Activated CD4-positive, alpha-beta T cell treated with anti-CD3 and anti-CD28 coated beads, Interleukin-2, amount 50 U/mL, for 4 hours (primary cell): ENCODE data around the gene B3GNT5.
A peak's percentile ranks its signal among the peaks of the same experiment; 100 is the strongest.

Experiments used
- DNase-seq, 2 experiments: peaks; one replicate each; pipeline ENCODE4 v3.0.0-alpha.2; 2020

B3GNT5 gene

GRCh38 chr3:183296944-183297343 lies 43.9 kb downstream of the B3GNT5 start:
- DNase-seq = no peak

GRCh38 chr3:183298701-183299153 lies 45.7 kb downstream of the B3GNT5 start:
- DNase-seq = no peak

GRCh38 chr3:183299976-183300375 lies 46.9 kb downstream of the B3GNT5 start:
- no peak for DNase-seq

- DNase-seq = no peak
Measured at GRCh38 chr3:183300996-183301562, 48.0 kb downstream of the B3GNT5 start.

- no peak for DNase-seq
Measured at GRCh38 chr3:183301937-183302580, 49.0 kb downstream of the B3GNT5 start.

- no peak for DNase-seq
Measured at GRCh38 chr3:183303690-183304089, 50.6 kb downstream of the B3GNT5 start.

- DNase-seq = peak; percentile 8 to 13
Measured at GRCh38 chr3:183306798-183307671, 54.0 kb downstream of the B3GNT5 start.

- DNase-seq = no peak
Measured at GRCh38 chr3:183307749-183308148, 54.7 kb downstream of the B3GNT5 start.

- DNase-seq = no peak
Measured at GRCh38 chr3:183308751-183309150, 55.7 kb downstream of the B3GNT5 start.

- DNase-seq = no peak
Measured at GRCh38 chr3:183309276-183309675, 56.2 kb downstream of the B3GNT5 start.

GRCh38 chr3:183310936-183311335 lies 57.9 kb downstream of the B3GNT5 start:
- no peak for DNase-seq

- no peak for DNase-seq
Measured at GRCh38 chr3:183312433-183312832, 59.4 kb downstream of the B3GNT5 start.

GRCh38 chr3:183313351-183313750 lies 60.3 kb downstream of the B3GNT5 start:
- no peak for DNase-seq

- DNase-seq = no peak
Measured at GRCh38 chr3:183313764-183314163, 60.7 kb downstream of the B3GNT5 start.

- no peak for DNase-seq
Measured at GRCh38 chr3:183315739-183316138, 62.7 kb downstream of the B3GNT5 start.

- DNase-seq = no peak
Measured at GRCh38 chr3:183317271-183317670, 64.2 kb downstream of the B3GNT5 start.

- DNase-seq = no peak
Measured at GRCh38 chr3:183317886-183318865, 65.1 kb downstream of the B3GNT5 start.

GRCh38 chr3:183318877-183319276 lies 65.8 kb downstream of the B3GNT5 start:
- no peak for DNase-seq

- DNase-seq = no peak
Measured at GRCh38 chr3:183319371-183319770, 66.3 kb downstream of the B3GNT5 start.
